Fibroblast of lung (primary cell): ENCODE results near the gene TTYH2. TPM values are rescaled to one million over a fixed set of nuclear protein-coding genes. Genes with fewer than 3 reads are reported as not detected.

Source experiments
- DNase-seq, 2 donors: peaks; one replicate each; pipeline versions ENCODE4 v3.0.0 to v3.0.0-alpha.2; 2010; ENCODE audit warnings: low read depth in 2 of 2
- H2AFZ ChIP-seq: 2 replicates; pipeline ENCODE4 v1.5.1; 2012; ENCODE audit warnings: low read length, control low read depth, inconsistent platforms
- H3K27ac ChIP-seq: 2 replicates; pipeline ENCODE4 v1.5.1; 2011; ENCODE audit warnings: low read length, control low read depth; ENCODE audit not compliant: insufficient read depth
- H3K27me3 ChIP-seq: 2 replicates; pipeline ENCODE4 v1.5.1; 2011; ENCODE audit warnings: mild to moderate bottlenecking, low read length; ENCODE audit not compliant: control insufficient read depth, insufficient read depth
- H3K36me3 ChIP-seq: 2 replicates; pipeline ENCODE4 v1.5.1; 2011; ENCODE audit warnings: low read length; ENCODE audit not compliant: control insufficient read depth, insufficient read depth
- H3K4me1 ChIP-seq: 2 replicates; pipeline ENCODE4 v1.5.1; 2011; ENCODE audit warnings: low read length; ENCODE audit not compliant: control insufficient read depth, insufficient read depth; ENCODE audit errors: extremely low read depth
- H3K4me2 ChIP-seq: 2 replicates; pipeline ENCODE4 v1.5.1; 2011; ENCODE audit warnings: low read length, control low read depth; ENCODE audit not compliant: insufficient read depth; ENCODE audit errors: extremely low read depth
- H3K4me3 ChIP-seq, 4 experiments: fragments of 200-600 bp in 1 of 4; sonication (generic) in 1 of 4; replicated peaks in 1 of 4; 2 replicates each; pipeline ENCODE4 v1.5.1; 2011 to 2016; ENCODE audit warnings: low read length in 4 of 4, low read depth in 3 of 4, mild to moderate bottlenecking in 3 of 4, control low read depth in 2 of 4, inconsistent platforms in 1 of 4, mixed read lengths in 1 of 4; ENCODE audit not compliant: insufficient read depth in 1 of 4; ENCODE audit errors: control extremely low read depth in 1 of 4
- H3K79me2 ChIP-seq: 2 replicates; pipeline ENCODE4 v1.5.1; 2012; ENCODE audit warnings: mild to moderate bottlenecking, low read length, inconsistent platforms; ENCODE audit not compliant: control insufficient read depth, insufficient read depth
- H3K9ac ChIP-seq: 2 replicates; pipeline ENCODE4 v1.5.1; 2011; ENCODE audit warnings: mild to moderate bottlenecking, low read length, control low read depth; ENCODE audit not compliant: insufficient read depth
- H3K9me3 ChIP-seq: 2 replicates; pipeline ENCODE4 v1.5.1; 2012; ENCODE audit warnings: low read depth, low read length; ENCODE audit not compliant: control insufficient read depth, insufficient read depth
- H4K20me1 ChIP-seq: 2 replicates; pipeline ENCODE4 v1.5.1; 2011; ENCODE audit warnings: low read length; ENCODE audit not compliant: control insufficient read depth, insufficient read depth; ENCODE audit errors: extremely low read depth
- EZH2 ChIP-seq: IDR thresholded peaks from 2 replicates; pipeline ENCODE4 v1.5.1; 2012; ENCODE audit warnings: low read length, control low read depth, mild to moderate bottlenecking; ENCODE audit errors: missing control alignments
- polyA plus RNA-seq, 2 donors: library from polyadenylated mRNA; depleted of rRNA in 1 of 2; stranded (reverse) in 1 of 2; unstranded in 1 of 2; fragments of >200 nt; gene quantifications; 2 replicates each; pipeline ENCODE4 v1.2.1, GENCODE V29; 2011 to 2012; ENCODE audit warnings: missing spikeins in 1 of 2
- total RNA-seq: library from RNA; depleted of rRNA; stranded (reverse); fragments of >200 nt; gene quantifications from 2 replicates; pipeline ENCODE4 v1.2.1, GENCODE V29; 2014
- TF ChIP-seq, protein P1 (sequence below), 2 donors: IDR thresholded peaks in 1 of 2; conservative IDR thresholded peaks in 1 of 2; 1 replicate in 1 of 2; 2 replicates in 1 of 2; pipeline ENCODE4 v1.5.1; 2011 to 2012; ENCODE audit warnings: low read length in 2 of 2, control low read depth in 1 of 2, inconsistent platforms in 1 of 2, low read depth in 1 of 2, mild to moderate bottlenecking in 1 of 2

TTYH2 gene
- total and polyA plus RNA-seq, 2 donors (not counting 1 experiment from before 2014, with no cell fraction given) = 0.99 to 1.2 TPM

DNA sequence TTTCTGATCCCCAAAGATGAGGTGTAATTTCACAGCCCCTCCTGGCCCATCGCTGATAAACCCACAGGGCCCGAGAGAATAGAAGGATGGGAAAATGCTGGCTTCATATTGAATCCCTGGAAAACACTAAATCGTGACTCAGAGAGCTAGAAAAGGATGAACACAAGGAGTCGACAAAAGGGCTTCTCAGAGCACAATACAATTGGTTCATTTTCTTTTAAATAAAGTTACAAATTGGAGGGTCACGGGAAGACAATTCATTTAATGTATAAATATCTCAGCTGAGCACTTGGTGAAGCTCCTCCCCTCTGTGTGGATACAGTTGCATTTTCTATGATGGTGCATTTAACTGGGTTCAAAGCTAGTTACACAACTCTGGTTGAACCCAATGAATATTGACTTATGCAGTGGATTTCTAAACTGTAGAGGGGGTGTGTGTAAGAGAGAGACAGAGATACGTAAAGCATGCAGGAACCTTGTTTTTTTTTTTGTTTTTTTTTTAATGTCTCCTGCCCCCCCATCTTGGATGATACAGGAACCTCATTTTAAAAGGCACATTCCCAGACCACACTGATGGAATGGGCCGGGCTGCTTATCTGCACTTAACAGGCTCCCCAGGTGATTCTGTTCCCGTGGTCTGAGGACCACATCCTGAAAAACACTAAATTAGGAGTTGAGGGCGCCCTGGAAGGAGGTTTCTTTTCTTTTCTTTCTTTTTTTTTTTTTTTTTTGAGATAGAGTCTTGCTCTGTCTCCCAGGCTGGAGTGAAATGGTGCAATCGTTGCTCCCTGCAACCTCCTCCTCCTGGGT lies 14.1 kb downstream of the TTYH2 start:
- H3K27me3 ChIP-seq = no peaks in the 10 kb centered on the region
- H3K36me3 ChIP-seq = no peaks in the 10 kb centered on the region
- no peaks in the 10 kb centered on the region for H4K20me1 ChIP-seq
- no peaks in the 10 kb centered on the region for H3K9me3 ChIP-seq
- no peak overlapping the region for H2AFZ ChIP-seq
- no peak for DNase-seq
- no peak overlapping the region for H3K4me3 ChIP-seq
- no peak for TF ChIP-seq EZH2
- TF ChIP-seq, protein P1, sequence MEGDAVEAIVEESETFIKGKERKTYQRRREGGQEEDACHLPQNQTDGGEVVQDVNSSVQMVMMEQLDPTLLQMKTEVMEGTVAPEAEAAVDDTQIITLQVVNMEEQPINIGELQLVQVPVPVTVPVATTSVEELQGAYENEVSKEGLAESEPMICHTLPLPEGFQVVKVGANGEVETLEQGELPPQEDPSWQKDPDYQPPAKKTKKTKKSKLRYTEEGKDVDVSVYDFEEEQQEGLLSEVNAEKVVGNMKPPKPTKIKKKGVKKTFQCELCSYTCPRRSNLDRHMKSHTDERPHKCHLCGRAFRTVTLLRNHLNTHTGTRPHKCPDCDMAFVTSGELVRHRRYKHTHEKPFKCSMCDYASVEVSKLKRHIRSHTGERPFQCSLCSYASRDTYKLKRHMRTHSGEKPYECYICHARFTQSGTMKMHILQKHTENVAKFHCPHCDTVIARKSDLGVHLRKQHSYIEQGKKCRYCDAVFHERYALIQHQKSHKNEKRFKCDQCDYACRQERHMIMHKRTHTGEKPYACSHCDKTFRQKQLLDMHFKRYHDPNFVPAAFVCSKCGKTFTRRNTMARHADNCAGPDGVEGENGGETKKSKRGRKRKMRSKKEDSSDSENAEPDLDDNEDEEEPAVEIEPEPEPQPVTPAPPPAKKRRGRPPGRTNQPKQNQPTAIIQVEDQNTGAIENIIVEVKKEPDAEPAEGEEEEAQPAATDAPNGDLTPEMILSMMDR (conservative IDR thresholded peaks at IDR 0.05 in 1 of 2, IDR thresholded peaks at IDR 0.05 in 1 of 2; ENCODE audit: low read depth in 1 of 2, low read length in 2 of 2) = no peak
- no peak overlapping the region for H3K27ac ChIP-seq
- H3K4me2 ChIP-seq = no peak overlapping the region
- no peak overlapping the region for H3K9ac ChIP-seq
- H3K79me2 ChIP-seq = no peaks in the 10 kb centered on the region
- H3K4me1 ChIP-seq = no peaks in the 10 kb centered on the region

DNA sequence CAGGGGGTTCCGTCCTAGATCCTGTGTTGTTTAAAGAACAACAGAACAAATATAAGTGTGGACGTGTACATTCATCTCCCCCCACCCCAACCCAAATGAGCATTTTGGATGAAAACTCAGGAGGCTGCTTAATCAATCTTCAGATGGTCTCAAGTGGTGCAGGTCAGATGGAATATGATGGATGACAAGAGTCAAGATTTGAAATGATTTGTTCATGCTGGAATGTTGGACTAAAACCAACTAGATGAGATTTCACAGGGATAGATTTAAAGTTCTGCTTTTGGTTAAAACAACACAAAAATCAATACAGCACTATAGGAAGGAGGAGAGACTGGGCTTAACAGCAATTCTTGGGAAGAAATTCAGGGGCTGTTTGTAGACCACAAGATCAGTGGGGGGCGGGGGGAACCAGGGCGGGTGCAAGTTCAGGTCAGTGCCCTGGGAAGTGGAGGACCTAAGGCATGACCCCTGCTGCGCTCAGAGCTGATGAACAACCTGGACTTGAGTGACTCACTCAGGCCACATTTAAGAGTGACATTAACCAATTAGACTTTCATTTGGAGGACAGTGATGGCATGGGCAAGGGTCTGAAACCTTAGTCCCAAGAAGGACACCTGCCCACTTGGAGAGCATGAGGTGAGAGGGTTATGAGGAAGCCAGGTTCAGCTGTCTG lies 15.1 kb downstream of the TTYH2 start:
- no peak overlapping the region for H3K4me2 ChIP-seq
- H3K4me3 ChIP-seq = no peak overlapping the region
- DNase-seq = no peak
- no peak overlapping the region for H3K27ac ChIP-seq
- no peaks in the 10 kb centered on the region for H3K4me1 ChIP-seq
- H4K20me1 ChIP-seq = no peaks in the 10 kb centered on the region
- H3K27me3 ChIP-seq = no peaks in the 10 kb centered on the region
- no peaks in the 10 kb centered on the region for H3K79me2 ChIP-seq
- TF ChIP-seq, protein P1 (conservative IDR thresholded peaks at IDR 0.05 in 1 of 2, IDR thresholded peaks at IDR 0.05 in 1 of 2; ENCODE audit: low read depth in 1 of 2, low read length in 2 of 2) = no peak
- no peak for TF ChIP-seq EZH2
- no peak overlapping the region for H2AFZ ChIP-seq
- no peak overlapping the region for H3K9ac ChIP-seq
- H3K9me3 ChIP-seq = no peaks in the 10 kb centered on the region
- H3K36me3 ChIP-seq = no peaks in the 10 kb centered on the region

DNA sequence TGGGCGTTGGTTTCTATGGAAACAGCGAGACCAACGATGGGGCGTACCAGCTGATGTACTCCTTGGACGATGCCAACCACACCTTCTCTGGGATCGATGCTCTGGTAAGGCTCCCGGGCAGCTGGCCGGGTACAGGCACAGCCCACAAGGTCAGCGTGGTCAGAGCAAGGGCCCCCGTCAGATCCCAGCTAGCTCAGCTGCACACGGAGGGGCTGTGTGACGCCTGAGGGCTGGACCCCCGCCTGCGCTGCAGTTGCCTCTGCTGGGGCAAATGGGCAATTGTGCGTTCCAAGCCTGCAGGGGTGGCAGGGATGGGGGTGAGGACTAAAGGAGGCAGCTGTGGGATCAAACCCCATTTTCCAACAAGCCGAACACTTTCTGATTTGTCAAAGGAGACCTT lies 17.5 kb downstream of the TTYH2 start:
- Histone ChIP-seq H3K36me3 (no peaks in the 10 kb centered on the region), H2AFZ (no peak overlapping the region), H3K9me3 (no peaks in the 10 kb centered on the region), H3K27me3 (no peaks in the 10 kb centered on the region), H4K20me1 (no peaks in the 10 kb centered on the region), H3K4me2 (no peak overlapping the region), H3K4me1 (no peaks in the 10 kb centered on the region), H3K79me2 (no peaks in the 10 kb centered on the region), H3K9ac (no peak overlapping the region), H3K27ac (no peak overlapping the region), H3K4me3 (no peak overlapping the region)
- no peak for DNase-seq
- TF ChIP-seq, protein P1 (conservative IDR thresholded peaks at IDR 0.05 in 1 of 2, IDR thresholded peaks at IDR 0.05 in 1 of 2; ENCODE audit: low read depth in 1 of 2, low read length in 2 of 2) = no peak
- no peak for TF ChIP-seq EZH2
